HCT116 (cell line): ENCODE data around the gene WWOX. TPM values are rescaled to one million over a fixed set of nuclear protein-coding genes. Genes with fewer than 3 reads are reported as not detected.

Experiments used
- ATAC-seq: fragments of 200-7000 bp; cut with Tn5 transposase; 2 replicates; pipeline ENCODE4 v1.9.1; 2020; ENCODE audit warnings: mild to moderate bottlenecking, moderate library complexity
- BruUV-seq: library from RNA; stranded (reverse); fragments of 400-500 nt; replicated peaks from 2 replicates; lab custom pipeline; 2021; lab: Mats Ljungman, UMichigan
- CTCF ChIA-PET: fragments of 300-600 bp; sonication (Branson Sonifier 250); formaldehyde crosslinking; loops from one replicate; lab custom pipeline; 2021; ENCODE audit warnings: antibody characterized with exemption; lab: Charles Lee
- POLR2A ChIA-PET: fragments of 300-600, 350-600 bp; sonication (Branson Sonifier 250); formaldehyde crosslinking; loops from one replicate; lab custom pipeline; 2021; ENCODE audit warnings: antibody characterized with exemption; lab: Charles Lee
- RAD21 ChIA-PET, 2 experiments: fragments of 300-600 bp; sonication (Branson Sonifier 250); formaldehyde crosslinking; loops; one replicate each; lab custom pipeline; 2023; ENCODE audit warnings: low total read pairs in 2 of 2; ENCODE audit not compliant: uncharacterized antibody in 2 of 2, unreplicated experiment in 2 of 2, low non-redundant PET in 1 of 2; lab: Charles Lee
- DNase-seq: peaks from one replicate; pipeline ENCODE4 v3.0.0-alpha.2; 2010; ENCODE audit warnings: low read depth, low spot score
- H2AFZ ChIP-seq: fragments of 200-600 bp; shearing (Covaris generic), sonication (generic); 2 replicates; pipeline ENCODE4 v1.6.1; 2017; ENCODE audit warnings: low read depth, mixed run types, mixed read lengths, antibody characterized with exemption, low read length; ENCODE audit not compliant: poor library complexity, severe bottlenecking
- H3K27ac ChIP-seq: 2 replicates; pipeline ENCODE4 v1.5.1; 2012; ENCODE audit warnings: low read depth, low read length
- H3K27me3 ChIP-seq: fragments of 200-600 bp; sonication (generic); 2 replicates; pipeline ENCODE4 v1.6.1; 2016; ENCODE audit warnings: mixed run types, low read length, mixed read lengths; ENCODE audit not compliant: insufficient read depth
- H3K36me3 ChIP-seq, 2 experiments: fragments of 200-500 bp in 1 of 2; fragments of 200-600 bp in 1 of 2; sonication (Bioruptor generic) in 1 of 2; sonication (generic) in 1 of 2; 2 replicates each; pipeline versions ENCODE4 v1.5.1 to v1.6.1; 2014 to 2016; ENCODE audit warnings: low read length in 2 of 2, inconsistent platforms in 1 of 2, mixed read lengths in 1 of 2, mixed run types in 1 of 2; ENCODE audit not compliant: insufficient read depth in 2 of 2, control insufficient read depth in 1 of 2
- H3K4me1 ChIP-seq, 2 experiments: fragments of 200-600 bp in 1 of 2; sonication (generic) in 1 of 2; 2 replicates each; pipeline versions ENCODE4 v1.5.1 to v1.6.1; 2012 to 2017; ENCODE audit warnings: low read length in 2 of 2, inconsistent platforms in 1 of 2, mild to moderate bottlenecking in 1 of 2, mixed read lengths in 1 of 2, mixed run types in 1 of 2, moderate library complexity in 1 of 2; ENCODE audit not compliant: insufficient read depth in 2 of 2, control insufficient read depth in 1 of 2
- H3K4me2 ChIP-seq: fragments of 200-600 bp; sonication (generic); 2 replicates; pipeline ENCODE4 v1.6.1; 2017; ENCODE audit warnings: mixed run types, low read length, mixed read lengths
- H3K4me3 ChIP-seq, 2 experiments: fragments of 200-600 bp in 1 of 2; sonication (generic) in 1 of 2; replicated peaks in 1 of 2; 2 replicates each; pipeline ENCODE4 v1.5.1; 2011 to 2016; ENCODE audit warnings: low read length in 2 of 2, control low read depth in 1 of 2, low read depth in 1 of 2, mild to moderate bottlenecking in 1 of 2, mixed read lengths in 1 of 2, mixed run types in 1 of 2
- H3K79me2 ChIP-seq: fragments of 200-600 bp; sonication (generic); 2 replicates; pipeline ENCODE4 v1.6.1; 2017; ENCODE audit warnings: mild to moderate bottlenecking, mixed run types, low read length, moderate library complexity, mixed read lengths; ENCODE audit not compliant: insufficient read depth
- H3K9ac ChIP-seq: fragments of 200-600 bp; sonication (generic); 2 replicates; pipeline ENCODE4 v1.6.1; 2016; ENCODE audit warnings: low read length, mixed read lengths
- H3K9me2 ChIP-seq: fragments of 200-600 bp; sonication (generic), shearing (Covaris generic); 2 replicates; pipeline ENCODE4 v1.6.1; 2017; ENCODE audit warnings: mixed run types, mild to moderate bottlenecking, moderate library complexity; ENCODE audit not compliant: insufficient read depth
- H3K9me3 ChIP-seq, 2 experiments: fragments of 200-500 bp in 1 of 2; fragments of 200-600 bp in 1 of 2; sonication (Bioruptor generic) in 1 of 2; sonication (generic) in 1 of 2; 2 replicates each; pipeline ENCODE4 v1.6.1; 2014 to 2017; ENCODE audit warnings: low read length in 2 of 2, mixed read lengths in 2 of 2, inconsistent platforms in 1 of 2, low read depth in 1 of 2, mild to moderate bottlenecking in 1 of 2, mixed run types in 1 of 2, moderate library complexity in 1 of 2; ENCODE audit not compliant: control insufficient read depth in 1 of 2, insufficient read depth in 1 of 2
- H4K20me1 ChIP-seq: fragments of 200-600 bp; sonication (generic), shearing (Covaris generic); 2 replicates; pipeline ENCODE4 v1.6.1; 2017; ENCODE audit warnings: mixed run types, mild to moderate bottlenecking, moderate library complexity; ENCODE audit not compliant: insufficient read depth
- EGR1 ChIP-seq: IDR thresholded peaks from 2 replicates; pipeline ENCODE4 v1.6.1; 2012; ENCODE audit warnings: low read depth
- EZH2 ChIP-seq: fragments of 200-600 bp; sonication (generic); IDR thresholded peaks from 2 replicates; pipeline ENCODE4 v1.6.1; 2017; ENCODE audit warnings: antibody characterized with exemption, mixed run types
- EZH2phosphoT487 ChIP-seq: fragments of 200-600 bp; IDR thresholded peaks from 2 replicates; pipeline ENCODE4 v1.6.1; 2018; ENCODE audit warnings: antibody characterized with exemption, borderline replicate concordance
- POLR2A ChIP-seq: IDR thresholded peaks from 2 replicates; pipeline ENCODE4 v1.7.0; 2011; ENCODE audit warnings: borderline replicate concordance; ENCODE audit not compliant: insufficient read depth, insufficient read length; ENCODE audit errors: extremely low read depth
- SIN3A ChIP-seq: IDR thresholded peaks from 2 replicates; pipeline ENCODE4 v1.6.1; 2012; ENCODE audit warnings: low read depth
- YY1 ChIP-seq: IDR thresholded peaks from 2 replicates; pipeline ENCODE4 v1.6.1; 2011; ENCODE audit warnings: low read length, low read depth, moderate library complexity, mild to moderate bottlenecking; ENCODE audit not compliant: insufficient replicate concordance; ENCODE audit errors: extremely low read depth
- ZFX ChIP-seq: fragments of 450-650 bp; IDR thresholded peaks from 2 replicates; pipeline ENCODE4 v1.6.1; 2017
- intact Hi-C: fragments of 100-400 bp; cut with micrococcal nuclease; formaldehyde crosslinking; loops from 2 replicates; pipeline ENCODE4 v1.10.0; 2022
- total RNA-seq: library from RNA; stranded (reverse); gene quantifications from one replicate; pipeline ENCODE4 v1.2.1, GENCODE V29; 2021; ENCODE audit not compliant: unreplicated experiment
- TF ChIP-seq, protein P1 (sequence below): IDR thresholded peaks from 2 replicates; pipeline ENCODE4 v1.6.1; 2011; ENCODE audit warnings: mild to moderate bottlenecking, low read length, moderate library complexity; ENCODE audit not compliant: insufficient replicate concordance; ENCODE audit errors: extremely low read depth
- TF ChIP-seq, protein P2 (sequence below): IDR thresholded peaks from 2 replicates; pipeline ENCODE4 v1.6.1; 2012; ENCODE audit warnings: low read depth

Gene WWOX
- total RNA-seq, 1 experiment from 2014 or later, result 13.7 TPM

DNA sequence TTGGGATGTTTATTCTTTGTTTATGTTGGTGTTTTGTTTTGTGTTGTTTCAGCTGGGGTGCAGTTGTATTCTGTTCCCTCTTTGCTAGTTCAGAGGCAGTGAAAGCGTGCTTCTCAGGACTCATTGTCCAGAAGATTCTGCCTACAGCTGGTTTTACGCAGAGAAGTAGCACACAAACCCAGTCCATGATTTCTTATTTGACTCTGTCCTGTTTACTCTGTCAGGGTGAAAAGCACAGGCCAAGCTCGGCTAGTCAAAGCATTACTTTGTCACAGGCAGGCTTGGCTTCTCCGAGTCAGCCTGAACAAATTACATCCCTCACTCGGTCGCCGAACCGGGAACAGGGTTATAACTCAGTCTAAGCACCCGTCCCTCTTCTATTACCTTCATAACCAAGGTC, 1066.1 kb downstream of the WWOX start:
- Histone ChIP-seq H3K4me3 (no peak overlapping the region), H3K36me3 (no peaks in the 10 kb centered on the region), H3K4me2 (no peak overlapping the region), H3K79me2 (no peaks in the 10 kb centered on the region), H3K9me2 (no peaks in the 10 kb centered on the region), H3K9ac (no peak overlapping the region), H3K4me1 (no peaks in the 10 kb centered on the region), H3K27ac (no peak overlapping the region), H2AFZ (no peak overlapping the region)
- intact Hi-C loops, result no loop called here
- no peak for DNase-seq
- TF ChIP-seq EZH2phosphoT487 (no peak), EZH2 (no peak), ZFX (no peak), EGR1 (no peak), YY1 (no peak), SIN3A (no peak), POLR2A (no peak)
- TF ChIP-seq, protein P1, sequence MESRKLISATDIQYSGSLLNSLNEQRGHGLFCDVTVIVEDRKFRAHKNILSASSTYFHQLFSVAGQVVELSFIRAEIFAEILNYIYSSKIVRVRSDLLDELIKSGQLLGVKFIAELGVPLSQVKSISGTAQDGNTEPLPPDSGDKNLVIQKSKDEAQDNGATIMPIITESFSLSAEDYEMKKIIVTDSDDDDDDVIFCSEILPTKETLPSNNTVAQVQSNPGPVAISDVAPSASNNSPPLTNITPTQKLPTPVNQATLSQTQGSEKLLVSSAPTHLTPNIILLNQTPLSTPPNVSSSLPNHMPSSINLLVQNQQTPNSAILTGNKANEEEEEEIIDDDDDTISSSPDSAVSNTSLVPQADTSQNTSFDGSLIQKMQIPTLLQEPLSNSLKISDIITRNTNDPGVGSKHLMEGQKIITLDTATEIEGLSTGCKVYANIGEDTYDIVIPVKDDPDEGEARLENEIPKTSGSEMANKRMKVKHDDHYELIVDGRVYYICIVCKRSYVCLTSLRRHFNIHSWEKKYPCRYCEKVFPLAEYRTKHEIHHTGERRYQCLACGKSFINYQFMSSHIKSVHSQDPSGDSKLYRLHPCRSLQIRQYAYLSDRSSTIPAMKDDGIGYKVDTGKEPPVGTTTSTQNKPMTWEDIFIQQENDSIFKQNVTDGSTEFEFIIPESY, result no peak
- TF ChIP-seq, protein P2, sequence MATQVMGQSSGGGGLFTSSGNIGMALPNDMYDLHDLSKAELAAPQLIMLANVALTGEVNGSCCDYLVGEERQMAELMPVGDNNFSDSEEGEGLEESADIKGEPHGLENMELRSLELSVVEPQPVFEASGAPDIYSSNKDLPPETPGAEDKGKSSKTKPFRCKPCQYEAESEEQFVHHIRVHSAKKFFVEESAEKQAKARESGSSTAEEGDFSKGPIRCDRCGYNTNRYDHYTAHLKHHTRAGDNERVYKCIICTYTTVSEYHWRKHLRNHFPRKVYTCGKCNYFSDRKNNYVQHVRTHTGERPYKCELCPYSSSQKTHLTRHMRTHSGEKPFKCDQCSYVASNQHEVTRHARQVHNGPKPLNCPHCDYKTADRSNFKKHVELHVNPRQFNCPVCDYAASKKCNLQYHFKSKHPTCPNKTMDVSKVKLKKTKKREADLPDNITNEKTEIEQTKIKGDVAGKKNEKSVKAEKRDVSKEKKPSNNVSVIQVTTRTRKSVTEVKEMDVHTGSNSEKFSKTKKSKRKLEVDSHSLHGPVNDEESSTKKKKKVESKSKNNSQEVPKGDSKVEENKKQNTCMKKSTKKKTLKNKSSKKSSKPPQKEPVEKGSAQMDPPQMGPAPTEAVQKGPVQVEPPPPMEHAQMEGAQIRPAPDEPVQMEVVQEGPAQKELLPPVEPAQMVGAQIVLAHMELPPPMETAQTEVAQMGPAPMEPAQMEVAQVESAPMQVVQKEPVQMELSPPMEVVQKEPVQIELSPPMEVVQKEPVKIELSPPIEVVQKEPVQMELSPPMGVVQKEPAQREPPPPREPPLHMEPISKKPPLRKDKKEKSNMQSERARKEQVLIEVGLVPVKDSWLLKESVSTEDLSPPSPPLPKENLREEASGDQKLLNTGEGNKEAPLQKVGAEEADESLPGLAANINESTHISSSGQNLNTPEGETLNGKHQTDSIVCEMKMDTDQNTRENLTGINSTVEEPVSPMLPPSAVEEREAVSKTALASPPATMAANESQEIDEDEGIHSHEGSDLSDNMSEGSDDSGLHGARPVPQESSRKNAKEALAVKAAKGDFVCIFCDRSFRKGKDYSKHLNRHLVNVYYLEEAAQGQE, result no peak
- TF ChIP-seq, all 23 proteins: peak for 0
- no peak for ATAC-seq
- no TSS peak for BruUV-seq
- Histone ChIP-seq H3K9me3 (peaks cover 5 to 10% of the 10 kb centered on the region in 2 experiments; a peak in 2 of 4 replicates), H4K20me1 (no peaks in the 10 kb centered on the region), H3K27me3 (no peaks in the 10 kb centered on the region)
- ChIA-PET RAD21 (no interaction called here), CTCF (no interaction called here), POLR2A (no interaction called here)
